MM.1S (cell line): ENCODE results near the gene STRADB.
"Not testable (repeated sequence)": the region's sequence is repeated elsewhere in the genome, so short reads cannot be mapped to it uniquely, and the experiment has no call there.

Source experiments
- DNase-seq: peaks from one replicate; pipeline ENCODE4 v3.0.0-alpha.2; 2015
- H2AFZ ChIP-seq: fragments of 300-600 bp; sonication (generic); 2 replicates; pipeline ENCODE4 v1.6.0; 2016; ENCODE audit warnings: antibody characterized with exemption, low read length
- H3F3A ChIP-seq: fragments of 300-600 bp; sonication (generic); 2 replicates; pipeline ENCODE4 v1.6.1; 2016; ENCODE audit warnings: mild to moderate bottlenecking, antibody characterized with exemption, low read length, moderate library complexity, mixed read lengths; ENCODE audit not compliant: insufficient read depth
- H3K27ac ChIP-seq: fragments of 300-600 bp; sonication (generic); 2 replicates; pipeline ENCODE4 v1.5.1; 2016; ENCODE audit warnings: mild to moderate bottlenecking, low read length
- H3K27me3 ChIP-seq: fragments of 300-600 bp; sonication (generic); replicated peaks from 2 replicates; pipeline ENCODE4 v1.6.0; 2016; ENCODE audit warnings: low read length; ENCODE audit not compliant: insufficient read depth
- H3K36me3 ChIP-seq: fragments of 300-600 bp; sonication (generic); replicated peaks from 2 replicates; pipeline ENCODE4 v1.6.1; 2016; ENCODE audit warnings: mild to moderate bottlenecking, low read length, mixed read lengths; ENCODE audit not compliant: insufficient read depth
- H3K4me1 ChIP-seq: fragments of 300-600 bp; sonication (generic); 2 replicates; pipeline ENCODE4 v1.6.1; 2016; ENCODE audit warnings: low read length, mixed read lengths
- H3K4me2 ChIP-seq: fragments of 300-600 bp; sonication (generic); 2 replicates; pipeline ENCODE4 v1.6.0; 2016; ENCODE audit warnings: low read depth, low read length
- H3K4me3 ChIP-seq: fragments of 300-600 bp; sonication (generic); 2 replicates; pipeline ENCODE4 v1.5.1; 2016; ENCODE audit warnings: low read length, mixed read lengths
- H3K79me2 ChIP-seq: fragments of 300-600 bp; sonication (generic); 2 replicates; pipeline ENCODE4 v1.6.1; 2016; ENCODE audit warnings: mixed run types, low read length, mixed read lengths
- H3K9ac ChIP-seq: fragments of 300-600 bp; sonication (generic); 2 replicates; pipeline ENCODE4 v1.6.1; 2016; ENCODE audit warnings: low read length, mixed read lengths
- H3K9me2 ChIP-seq: fragments of 300-600 bp; sonication (generic); replicated peaks from 2 replicates; pipeline ENCODE4 v1.6.1; 2016; ENCODE audit warnings: mild to moderate bottlenecking, low read length, mixed read lengths; ENCODE audit not compliant: insufficient read depth
- H3K9me3 ChIP-seq: fragments of 300-600 bp; sonication (generic); replicated peaks from 2 replicates; pipeline ENCODE4 v1.6.1; 2016; ENCODE audit warnings: mild to moderate bottlenecking, low read length, mixed read lengths; ENCODE audit not compliant: insufficient read depth
- H4K20me1 ChIP-seq: fragments of 300-600 bp; sonication (generic); 2 replicates; pipeline ENCODE4 v1.6.1; 2016; ENCODE audit warnings: mild to moderate bottlenecking, low read length, moderate library complexity, mixed read lengths; ENCODE audit not compliant: insufficient read depth
- CTCF ChIP-seq: fragments of 300-600 bp; sonication (generic); IDR thresholded peaks from 2 replicates; pipeline ENCODE4 v1.5.1; 2016; ENCODE audit warnings: antibody characterized with exemption, low read length, mixed read lengths
- EZH2 ChIP-seq: fragments of 300-600 bp; sonication (generic); optimal IDR thresholded peaks from 2 replicates; pipeline ENCODE3; 2017; ENCODE audit warnings: low read depth, mild to moderate bottlenecking, antibody characterized with exemption, low read length, mixed read lengths
- EZH2phosphoT487 ChIP-seq: fragments of 300-600 bp; sonication (generic); IDR thresholded peaks from 2 replicates; pipeline ENCODE4 v1.6.1; 2018; ENCODE audit warnings: antibody characterized with exemption, low read length

The STRADB gene

DNA sequence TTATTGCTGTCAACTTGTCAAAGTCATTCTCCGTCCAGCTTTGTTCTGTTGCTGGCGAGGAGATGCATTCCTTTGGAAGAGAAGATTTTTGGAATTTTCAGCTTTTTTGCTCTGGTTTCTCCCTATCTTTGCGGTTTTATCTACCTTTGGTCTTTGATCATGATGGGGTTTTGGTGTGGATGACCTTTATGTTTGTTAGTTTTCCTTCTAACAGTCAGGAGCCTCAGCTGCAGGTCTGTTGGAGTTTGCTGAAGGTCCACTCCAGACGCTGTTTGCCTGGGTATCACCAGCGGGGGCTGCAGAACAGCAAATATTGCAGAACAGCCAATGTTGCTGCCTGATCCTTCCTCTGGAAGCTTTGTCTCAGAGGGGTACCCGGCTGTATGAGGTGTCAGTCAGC is 21.7 kb upstream of the STRADB start:
- DNase-seq, H3K79me2 ChIP-seq, H3K9me3 ChIP-seq: not testable (repeated sequence)

GRCh38 chr2:201430322-201430721 is 21.2 kb upstream of the STRADB start:
- not testable (repeated sequence) for H3K4me3 ChIP-seq, H3K9ac ChIP-seq, H3K4me1 ChIP-seq, H3K79me2 ChIP-seq, H3K9me2 ChIP-seq, H3K4me2 ChIP-seq, DNase-seq, H3K27me3 ChIP-seq, H2AFZ ChIP-seq, H3K9me3 ChIP-seq, H3K36me3 ChIP-seq, H3K27ac ChIP-seq, H3F3A ChIP-seq, H4K20me1 ChIP-seq

More for the DNA sequence above, 21.7 kb upstream of the STRADB start:
- H3K4me2 ChIP-seq, H3K4me1 ChIP-seq, H3K27ac ChIP-seq, H4K20me1 ChIP-seq, H3K9ac ChIP-seq, H3K36me3 ChIP-seq, H3K9me2 ChIP-seq, H2AFZ ChIP-seq, H3F3A ChIP-seq, H3K27me3 ChIP-seq, H3K4me3 ChIP-seq: not testable (repeated sequence)

GRCh38 chr2:201430839-201431238 is 20.7 kb upstream of the STRADB start:
- H3K9ac ChIP-seq: no peak overlapping the region
- no peak overlapping the region for H3K4me2 ChIP-seq
- no peaks in the 10 kb centered on the region for H3K9me2 ChIP-seq
- TF ChIP-seq EZH2phosphoT487 (no peak), CTCF (no peak), EZH2 (no peak)
- H4K20me1 ChIP-seq: no peaks in the 10 kb centered on the region
- no peak for DNase-seq
- no peak overlapping the region for H3K27ac ChIP-seq
- H3K9me3 ChIP-seq: no peaks in the 10 kb centered on the region
- H3K27me3 ChIP-seq: no peaks in the 10 kb centered on the region
- no peaks in the 10 kb centered on the region for H3F3A ChIP-seq
- no peaks in the 10 kb centered on the region for H3K36me3 ChIP-seq
- H3K4me1 ChIP-seq: no peaks in the 10 kb centered on the region
- no peak overlapping the region for H3K4me3 ChIP-seq
- H3K79me2 ChIP-seq: 0 out of 2 replicates have a peak, but pooled peaks cover 7% of the 10 kb centered on the region
- H2AFZ ChIP-seq: no peak overlapping the region

GRCh38 chr2:201432038-201432620 is 19.4 kb upstream of the STRADB start:
- H3K4me2 ChIP-seq: no peak overlapping the region
- H3K9me3 ChIP-seq: no peaks in the 10 kb centered on the region
- no peak for TF ChIP-seq CTCF
- TF ChIP-seq EZH2: no peak
- no peak for TF ChIP-seq EZH2phosphoT487
- DNase-seq: no peak
- no peaks in the 10 kb centered on the region for H3F3A ChIP-seq
- H3K4me3 ChIP-seq: no peak overlapping the region
- H3K27ac ChIP-seq: no peak overlapping the region
- H3K36me3 ChIP-seq: no peaks in the 10 kb centered on the region
- no peaks in the 10 kb centered on the region for H4K20me1 ChIP-seq
- no peak overlapping the region for H3K9ac ChIP-seq
- no peaks in the 10 kb centered on the region for H3K4me1 ChIP-seq
- no peaks in the 10 kb centered on the region for H3K27me3 ChIP-seq
- H2AFZ ChIP-seq: no peak overlapping the region
- H3K9me2 ChIP-seq: no peaks in the 10 kb centered on the region
- 0 out of 2 replicates have a peak, but pooled peaks cover 7% of the 10 kb centered on the region for H3K79me2 ChIP-seq
